22Rv1 (cell line): Measurements from ENCODE around the gene KSR2.

ENCODE experiments used
- H3K27ac ChIP-seq: fragments of 450-650 bp; 2 replicates; pipeline ENCODE4 v1.5.1; 2017
- CTCF ChIP-seq: fragments of 450-650 bp; IDR thresholded peaks from 2 replicates; pipeline ENCODE4 v1.5.1; 2017; ENCODE audit warnings: mild to moderate bottlenecking
- ZFX ChIP-seq: fragments of 450-650 bp; IDR thresholded peaks from 2 replicates; pipeline ENCODE4 v1.6.1; 2017; ENCODE audit warnings: antibody characterized with exemption, borderline replicate concordance

KSR2 gene

GRCh38 chr12:117447665-117448366, 521.0 kb downstream of the KSR2 start:
- no peak for TF ChIP-seq CTCF
- TF ChIP-seq ZFX: no peak
- H3K27ac ChIP-seq: no peak overlapping the region

GRCh38 chr12:117444781-117445180, 524.0 kb downstream of the KSR2 start:
- H3K27ac ChIP-seq: no peak overlapping the region
- TF ChIP-seq ZFX: no peak
- no peak for TF ChIP-seq CTCF

GRCh38 chr12:117441751-117442150, 527.0 kb downstream of the KSR2 start:
- H3K27ac ChIP-seq: no peak overlapping the region
- TF ChIP-seq ZFX (no peak), CTCF (no peak)

- H3K27ac ChIP-seq: no peak overlapping the region
- TF ChIP-seq CTCF: no peak
- no peak for TF ChIP-seq ZFX
Measured at GRCh38 chr12:117440384-117440783, 528.4 kb downstream of the KSR2 start.

GRCh38 chr12:117439531-117440001, 529.2 kb downstream of the KSR2 start:
- H3K27ac ChIP-seq: no peak overlapping the region
- TF ChIP-seq CTCF: no peak
- TF ChIP-seq ZFX: no peak

GRCh38 chr12:117438809-117439208, 530.0 kb downstream of the KSR2 start:
- no peak overlapping the region for H3K27ac ChIP-seq
- no peak for TF ChIP-seq ZFX
- no peak for TF ChIP-seq CTCF

- TF ChIP-seq CTCF: no peak
- TF ChIP-seq ZFX: no peak
- H3K27ac ChIP-seq: no peak overlapping the region
Measured at GRCh38 chr12:117437516-117438255, 531.1 kb downstream of the KSR2 start.
